ENCODE data around the gene ENKUR.

- TF ChIP-seq, protein P1, sequence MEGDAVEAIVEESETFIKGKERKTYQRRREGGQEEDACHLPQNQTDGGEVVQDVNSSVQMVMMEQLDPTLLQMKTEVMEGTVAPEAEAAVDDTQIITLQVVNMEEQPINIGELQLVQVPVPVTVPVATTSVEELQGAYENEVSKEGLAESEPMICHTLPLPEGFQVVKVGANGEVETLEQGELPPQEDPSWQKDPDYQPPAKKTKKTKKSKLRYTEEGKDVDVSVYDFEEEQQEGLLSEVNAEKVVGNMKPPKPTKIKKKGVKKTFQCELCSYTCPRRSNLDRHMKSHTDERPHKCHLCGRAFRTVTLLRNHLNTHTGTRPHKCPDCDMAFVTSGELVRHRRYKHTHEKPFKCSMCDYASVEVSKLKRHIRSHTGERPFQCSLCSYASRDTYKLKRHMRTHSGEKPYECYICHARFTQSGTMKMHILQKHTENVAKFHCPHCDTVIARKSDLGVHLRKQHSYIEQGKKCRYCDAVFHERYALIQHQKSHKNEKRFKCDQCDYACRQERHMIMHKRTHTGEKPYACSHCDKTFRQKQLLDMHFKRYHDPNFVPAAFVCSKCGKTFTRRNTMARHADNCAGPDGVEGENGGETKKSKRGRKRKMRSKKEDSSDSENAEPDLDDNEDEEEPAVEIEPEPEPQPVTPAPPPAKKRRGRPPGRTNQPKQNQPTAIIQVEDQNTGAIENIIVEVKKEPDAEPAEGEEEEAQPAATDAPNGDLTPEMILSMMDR (IDR thresholded peaks at IDR 0.05), result no peak
- no peak for TF ChIP-seq POLR2A (IDR thresholded peaks at IDR 0.05)
These were observed 22.6 kb downstream of the ENKUR start for GRCh38 chr10:24993237-24993958.

All from Peyer's patch (tissue), 4 donors.